Fibroblast of lung (primary cell): ENCODE measurements around the gene WWP2. TPM values are rescaled to one million over a fixed set of nuclear protein-coding genes. Genes with fewer than 3 reads are reported as not detected.

ENCODE experiments used
- DNase-seq, 2 donors: peaks; one replicate each; pipeline versions ENCODE4 v3.0.0 to v3.0.0-alpha.2; 2010; ENCODE audit warnings: low read depth in 2 of 2
- H2AFZ ChIP-seq: 2 replicates; pipeline ENCODE4 v1.5.1; 2012; ENCODE audit warnings: low read length, control low read depth, inconsistent platforms
- H3K27ac ChIP-seq: 2 replicates; pipeline ENCODE4 v1.5.1; 2011; ENCODE audit warnings: low read length, control low read depth; ENCODE audit not compliant: insufficient read depth
- H3K27me3 ChIP-seq: 2 replicates; pipeline ENCODE4 v1.5.1; 2011; ENCODE audit warnings: mild to moderate bottlenecking, low read length; ENCODE audit not compliant: control insufficient read depth, insufficient read depth
- H3K36me3 ChIP-seq: 2 replicates; pipeline ENCODE4 v1.5.1; 2011; ENCODE audit warnings: low read length; ENCODE audit not compliant: control insufficient read depth, insufficient read depth
- H3K4me1 ChIP-seq: 2 replicates; pipeline ENCODE4 v1.5.1; 2011; ENCODE audit warnings: low read length; ENCODE audit not compliant: control insufficient read depth, insufficient read depth; ENCODE audit errors: extremely low read depth
- H3K4me2 ChIP-seq: 2 replicates; pipeline ENCODE4 v1.5.1; 2011; ENCODE audit warnings: low read length, control low read depth; ENCODE audit not compliant: insufficient read depth; ENCODE audit errors: extremely low read depth
- H3K4me3 ChIP-seq, 4 experiments: fragments of 200-600 bp in 1 of 4; sonication (generic) in 1 of 4; replicated peaks in 1 of 4; 2 replicates each; pipeline ENCODE4 v1.5.1; 2011 to 2016; ENCODE audit warnings: low read length in 4 of 4, low read depth in 3 of 4, mild to moderate bottlenecking in 3 of 4, control low read depth in 2 of 4, inconsistent platforms in 1 of 4, mixed read lengths in 1 of 4; ENCODE audit not compliant: insufficient read depth in 1 of 4; ENCODE audit errors: control extremely low read depth in 1 of 4
- H3K79me2 ChIP-seq: 2 replicates; pipeline ENCODE4 v1.5.1; 2012; ENCODE audit warnings: mild to moderate bottlenecking, low read length, inconsistent platforms; ENCODE audit not compliant: control insufficient read depth, insufficient read depth
- H3K9ac ChIP-seq: 2 replicates; pipeline ENCODE4 v1.5.1; 2011; ENCODE audit warnings: mild to moderate bottlenecking, low read length, control low read depth; ENCODE audit not compliant: insufficient read depth
- H3K9me3 ChIP-seq: 2 replicates; pipeline ENCODE4 v1.5.1; 2012; ENCODE audit warnings: low read depth, low read length; ENCODE audit not compliant: control insufficient read depth, insufficient read depth
- H4K20me1 ChIP-seq: 2 replicates; pipeline ENCODE4 v1.5.1; 2011; ENCODE audit warnings: low read length; ENCODE audit not compliant: control insufficient read depth, insufficient read depth; ENCODE audit errors: extremely low read depth
- CTCF ChIP-seq, 2 donors: IDR thresholded peaks in 1 of 2; conservative IDR thresholded peaks in 1 of 2; 1 replicate in 1 of 2; 2 replicates in 1 of 2; pipeline ENCODE4 v1.5.1; 2011 to 2012; ENCODE audit warnings: low read length in 2 of 2, control low read depth in 1 of 2, inconsistent platforms in 1 of 2, low read depth in 1 of 2, mild to moderate bottlenecking in 1 of 2
- EZH2 ChIP-seq: IDR thresholded peaks from 2 replicates; pipeline ENCODE4 v1.5.1; 2012; ENCODE audit warnings: low read length, control low read depth, mild to moderate bottlenecking; ENCODE audit errors: missing control alignments
- polyA plus RNA-seq, 2 donors: library from polyadenylated mRNA; depleted of rRNA in 1 of 2; stranded (reverse) in 1 of 2; unstranded in 1 of 2; fragments of >200 nt; gene quantifications; 2 replicates each; pipeline ENCODE4 v1.2.1, GENCODE V29; 2011 to 2012; ENCODE audit warnings: missing spikeins in 1 of 2
- total RNA-seq: library from RNA; depleted of rRNA; stranded (reverse); fragments of >200 nt; gene quantifications from 2 replicates; pipeline ENCODE4 v1.2.1, GENCODE V29; 2014

Gene WWP2
- total and polyA plus RNA-seq, 2 donors (not counting 1 experiment from before 2014, with no cell fraction given), result 16.3 to 28.5 TPM

GRCh38 chr16:69827524-69827923 lies 65.4 kb downstream of the WWP2 start:
- DNase-seq, result no peak
- no peaks in the 10 kb centered on the region for H3K36me3 ChIP-seq
- H3K79me2 ChIP-seq, result no peaks in the 10 kb centered on the region
- no peak overlapping the region for H3K4me3 ChIP-seq
- H3K27ac ChIP-seq, result no peak overlapping the region
- H4K20me1 ChIP-seq, result no peaks in the 10 kb centered on the region
- H3K9ac ChIP-seq, result no peak overlapping the region
- no peaks in the 10 kb centered on the region for H3K27me3 ChIP-seq
- TF ChIP-seq CTCF (conservative IDR thresholded peaks at IDR 0.05 in 1 of 2, IDR thresholded peaks at IDR 0.05 in 1 of 2; ENCODE audit: low read depth in 1 of 2, low read length in 2 of 2) (no peak), EZH2 (no peak)
- no peak overlapping the region for H3K4me2 ChIP-seq
- H3K9me3 ChIP-seq, result no peaks in the 10 kb centered on the region
- H3K4me1 ChIP-seq, result peaks cover 5% of the 10 kb centered on the region
- no peak overlapping the region for H2AFZ ChIP-seq

GRCh38 chr16:69829338-69829737 lies 67.2 kb downstream of the WWP2 start:
- Histone ChIP-seq H3K4me2 (no peak overlapping the region), H2AFZ (no peak overlapping the region), H3K4me1 (peaks cover 5% of the 10 kb centered on the region), H3K27ac (no peak overlapping the region), H3K9ac (no peak overlapping the region), H3K9me3 (no peaks in the 10 kb centered on the region), H4K20me1 (no peaks in the 10 kb centered on the region), H3K4me3 (no peak overlapping the region), H3K79me2 (no peaks in the 10 kb centered on the region), H3K36me3 (no peaks in the 10 kb centered on the region), H3K27me3 (no peaks in the 10 kb centered on the region)
- no peak for DNase-seq
- TF ChIP-seq CTCF (conservative IDR thresholded peaks at IDR 0.05 in 1 of 2, IDR thresholded peaks at IDR 0.05 in 1 of 2; ENCODE audit: low read depth in 1 of 2, low read length in 2 of 2), result no peak
- TF ChIP-seq EZH2, result no peak

GRCh38 chr16:69830146-69830533 lies 68.0 kb downstream of the WWP2 start:
- no peak for DNase-seq
- no peaks in the 10 kb centered on the region for H3K79me2 ChIP-seq
- no peaks in the 10 kb centered on the region for H3K27me3 ChIP-seq
- no peak overlapping the region for H3K27ac ChIP-seq
- H3K36me3 ChIP-seq, result no peaks in the 10 kb centered on the region
- H3K9me3 ChIP-seq, result no peaks in the 10 kb centered on the region
- no peak overlapping the region for H2AFZ ChIP-seq
- TF ChIP-seq CTCF (conservative IDR thresholded peaks at IDR 0.05 in 1 of 2, IDR thresholded peaks at IDR 0.05 in 1 of 2; ENCODE audit: low read depth in 1 of 2, low read length in 2 of 2), result no peak
- no peak for TF ChIP-seq EZH2
- no peak overlapping the region for H3K4me2 ChIP-seq
- H3K4me1 ChIP-seq, result peaks cover 5% of the 10 kb centered on the region
- no peak overlapping the region for H3K9ac ChIP-seq
- no peaks in the 10 kb centered on the region for H4K20me1 ChIP-seq
- H3K4me3 ChIP-seq, result no peak overlapping the region
